ENCODE data around the gene ACP4.
"Not testable (repeated sequence)": the region's sequence is repeated elsewhere in the genome, so short reads cannot be mapped to it uniquely, and the experiment has no call there.

The ACP4 gene

GRCh38 chr19:50797429-50797780 is 7.2 kb downstream of the ACP4 start:
- no peak for DNase-seq (ENCODE audit: low read depth)

DNA sequence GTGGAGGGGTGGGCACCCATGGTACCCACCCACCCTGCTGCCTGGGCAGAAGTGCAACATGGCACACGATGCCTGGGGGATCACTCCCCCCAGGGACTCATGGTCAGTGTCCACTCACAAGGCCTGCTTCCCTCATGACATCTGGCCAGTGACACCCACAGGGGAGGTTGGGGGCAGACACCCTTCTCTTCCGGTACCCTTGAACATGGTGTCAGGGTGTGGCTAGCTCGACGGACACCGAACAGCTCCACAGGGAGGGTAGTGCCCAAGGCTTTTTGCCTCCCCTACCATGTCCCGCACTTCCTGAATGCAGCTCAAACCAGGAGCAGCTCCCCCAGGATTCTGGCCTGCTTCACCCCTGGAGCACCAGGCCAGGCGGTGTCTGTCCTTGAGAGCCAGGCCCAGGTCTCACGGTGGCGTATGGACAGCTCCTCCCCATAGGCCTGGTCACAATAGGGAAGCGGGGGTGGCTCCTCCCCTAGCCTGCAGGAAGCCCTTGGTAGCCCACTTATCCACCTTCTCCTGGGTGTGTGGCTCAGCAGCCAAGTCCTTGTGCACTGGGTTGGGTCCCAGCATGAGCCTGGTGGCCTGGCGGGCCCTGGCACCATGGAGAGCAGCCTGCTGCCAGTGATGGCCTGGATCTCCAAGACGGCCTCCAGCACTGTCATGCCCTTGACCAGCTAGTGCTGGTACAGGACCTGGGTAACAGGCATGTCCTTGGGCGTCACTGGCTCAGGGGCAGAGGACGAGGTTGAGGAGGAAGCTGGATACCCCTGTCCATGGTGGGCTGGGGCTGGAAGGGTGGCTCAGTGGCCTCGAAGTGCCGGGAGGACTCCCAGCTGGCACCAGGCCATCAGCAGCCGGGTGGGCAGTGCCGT is 7.8 kb downstream of the ACP4 start:
- DNase-seq (ENCODE audit: low read depth): no peak

DNA sequence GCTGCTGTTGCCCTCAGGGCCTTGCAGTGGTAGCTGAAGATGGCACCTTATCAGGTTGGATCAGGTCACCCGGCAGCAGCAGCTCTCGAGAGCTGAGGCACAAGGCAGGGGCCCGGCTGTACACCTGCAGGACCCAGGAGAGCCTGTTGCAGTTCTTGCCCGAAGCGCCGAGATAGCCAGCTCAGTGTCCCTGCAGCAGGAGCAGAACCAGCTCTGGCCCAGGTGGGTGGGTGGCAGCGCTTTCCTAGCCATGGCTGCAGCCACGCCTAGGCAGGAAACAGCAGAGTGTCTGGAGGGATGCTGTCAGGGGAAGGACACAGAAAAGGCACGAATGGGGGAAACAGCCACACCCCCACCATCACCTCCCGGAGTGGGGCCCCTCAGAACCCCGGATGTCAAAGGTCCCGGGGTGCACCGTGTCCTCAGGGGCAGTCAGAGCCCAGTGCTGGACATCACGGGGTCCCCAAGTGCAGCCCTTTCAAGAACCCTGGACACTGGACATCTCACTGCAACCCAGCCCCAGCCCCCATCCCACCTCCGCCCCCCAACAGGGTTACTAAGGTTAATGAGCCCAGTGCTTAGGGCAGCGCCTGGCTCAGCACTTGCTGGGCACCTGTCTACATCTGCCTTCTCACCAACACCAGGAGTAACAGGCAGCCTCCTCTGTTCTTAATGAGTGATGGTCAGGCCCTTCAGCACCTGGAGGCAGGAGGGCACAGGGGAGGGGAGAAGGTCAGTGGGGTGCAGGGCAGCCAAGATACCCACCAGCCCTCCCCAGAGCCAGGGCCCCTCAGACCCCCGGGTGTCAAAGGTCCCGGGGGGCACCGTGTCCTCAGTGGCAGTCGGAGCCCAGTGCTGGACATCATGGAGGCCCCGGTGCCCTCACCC is 8.7 kb downstream of the ACP4 start:
- DNase-seq (ENCODE audit: low read depth): no peak

DNA sequence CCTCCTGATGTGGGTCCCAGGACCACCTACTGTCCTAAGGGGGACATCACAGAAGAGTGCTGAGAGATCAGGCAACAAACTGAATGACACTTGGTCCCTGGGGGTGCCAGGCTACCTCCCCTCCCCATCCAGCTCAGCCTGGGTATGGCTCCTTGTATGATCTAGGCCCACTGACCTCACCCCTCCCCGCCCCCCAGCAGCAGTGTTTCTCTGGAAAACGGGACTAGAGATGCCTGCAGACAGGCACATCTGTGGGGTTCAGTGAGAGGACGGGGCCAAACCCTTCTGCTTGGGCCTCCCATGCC is 9.3 kb downstream of the ACP4 start:
- no peak for DNase-seq (ENCODE audit: low read depth)

DNA sequence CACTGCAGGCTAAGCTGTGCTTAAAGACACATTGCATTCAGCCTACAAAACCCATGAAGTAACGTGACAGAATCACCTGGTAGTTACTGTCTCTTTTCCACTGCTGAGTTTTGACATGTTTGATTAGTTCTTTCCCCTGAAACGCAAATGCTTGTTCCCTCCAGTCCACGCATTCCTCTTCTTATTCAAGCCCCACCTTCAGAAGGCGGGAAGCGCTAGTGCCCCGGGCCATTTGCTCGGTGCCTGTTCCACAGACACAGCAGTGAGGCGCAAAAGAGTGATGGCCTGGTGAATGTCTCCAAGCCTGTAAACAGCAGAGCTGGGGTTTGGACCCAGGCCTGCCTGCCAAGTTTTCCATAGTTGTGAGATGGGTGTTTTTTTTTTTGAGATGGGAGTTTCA is 10.9 kb downstream of the ACP4 start:
- DNase-seq (ENCODE audit: low read depth): no peak

GRCh38 chr19:50803633-50804419 is 13.6 kb downstream of the ACP4 start:
- DNase-seq (ENCODE audit: low read depth): no peak

- peak; percentile 98 for DNase-seq (ENCODE audit: low read depth)
Measured at GRCh38 chr19:50804420-50805272, 14.4 kb downstream of the ACP4 start.

- DNase-seq (ENCODE audit: low read depth): no peak
Measured at GRCh38 chr19:50808856-50809255, 18.6 kb downstream of the ACP4 start.

DNA sequence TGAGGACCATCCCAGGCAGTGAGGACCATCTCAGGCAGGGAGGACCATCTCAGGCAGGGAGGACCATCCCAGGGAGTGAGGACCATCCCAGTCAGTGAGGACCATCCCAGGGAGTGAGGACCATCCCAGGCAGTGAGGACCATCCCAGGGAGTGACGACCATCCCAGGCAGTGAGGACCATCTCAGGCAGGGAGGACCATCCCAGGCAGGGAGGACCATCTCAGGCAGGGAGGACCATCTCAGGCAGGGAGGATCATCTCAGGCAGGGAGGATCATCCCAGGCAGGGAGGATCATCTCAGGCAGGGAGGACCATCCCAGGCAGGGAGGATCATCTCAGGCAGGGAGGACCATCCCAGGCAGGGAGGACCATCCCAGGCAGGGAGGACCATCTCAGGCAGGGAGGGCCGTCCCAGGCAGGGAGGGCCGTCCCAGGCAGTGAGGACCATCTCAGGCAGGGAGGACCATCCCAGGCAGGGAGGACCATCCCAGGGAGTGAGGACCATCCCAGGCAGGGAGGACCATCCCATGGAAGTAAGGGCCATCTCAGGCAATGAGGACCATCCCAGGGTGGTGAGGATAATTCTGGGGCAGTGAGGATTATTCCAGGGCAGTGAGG is 21.5 kb downstream of the ACP4 start:
- not testable (repeated sequence) for DNase-seq (ENCODE audit: low read depth)

GRCh38 chr19:50812474-50812873 is 22.3 kb downstream of the ACP4 start:
- no peak for DNase-seq (ENCODE audit: low read depth)

DNA sequence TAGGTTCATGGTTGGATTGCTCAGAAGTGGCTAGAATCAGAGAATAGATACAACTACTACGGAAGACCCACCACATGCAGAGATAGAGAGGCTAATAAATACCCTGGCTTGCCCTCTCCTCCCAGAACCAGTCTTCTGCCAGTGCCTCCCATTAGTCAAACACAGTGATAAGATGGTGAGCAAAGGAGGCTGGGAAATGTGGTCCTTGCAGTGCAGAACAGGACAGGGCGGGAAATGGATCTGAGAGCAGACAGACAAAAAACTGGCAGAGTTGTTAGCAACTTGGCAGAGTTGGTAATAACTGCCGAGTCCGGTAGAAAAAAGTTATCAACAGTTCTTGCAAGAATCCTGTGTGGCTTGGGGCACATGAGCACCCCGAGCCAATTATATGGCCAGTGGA is 24.7 kb downstream of the ACP4 start:
- DNase-seq (ENCODE audit: low read depth): no peak

- DNase-seq (ENCODE audit: low read depth): no peak
Measured at GRCh38 chr19:50815439-50815838, 25.2 kb downstream of the ACP4 start.

DNA sequence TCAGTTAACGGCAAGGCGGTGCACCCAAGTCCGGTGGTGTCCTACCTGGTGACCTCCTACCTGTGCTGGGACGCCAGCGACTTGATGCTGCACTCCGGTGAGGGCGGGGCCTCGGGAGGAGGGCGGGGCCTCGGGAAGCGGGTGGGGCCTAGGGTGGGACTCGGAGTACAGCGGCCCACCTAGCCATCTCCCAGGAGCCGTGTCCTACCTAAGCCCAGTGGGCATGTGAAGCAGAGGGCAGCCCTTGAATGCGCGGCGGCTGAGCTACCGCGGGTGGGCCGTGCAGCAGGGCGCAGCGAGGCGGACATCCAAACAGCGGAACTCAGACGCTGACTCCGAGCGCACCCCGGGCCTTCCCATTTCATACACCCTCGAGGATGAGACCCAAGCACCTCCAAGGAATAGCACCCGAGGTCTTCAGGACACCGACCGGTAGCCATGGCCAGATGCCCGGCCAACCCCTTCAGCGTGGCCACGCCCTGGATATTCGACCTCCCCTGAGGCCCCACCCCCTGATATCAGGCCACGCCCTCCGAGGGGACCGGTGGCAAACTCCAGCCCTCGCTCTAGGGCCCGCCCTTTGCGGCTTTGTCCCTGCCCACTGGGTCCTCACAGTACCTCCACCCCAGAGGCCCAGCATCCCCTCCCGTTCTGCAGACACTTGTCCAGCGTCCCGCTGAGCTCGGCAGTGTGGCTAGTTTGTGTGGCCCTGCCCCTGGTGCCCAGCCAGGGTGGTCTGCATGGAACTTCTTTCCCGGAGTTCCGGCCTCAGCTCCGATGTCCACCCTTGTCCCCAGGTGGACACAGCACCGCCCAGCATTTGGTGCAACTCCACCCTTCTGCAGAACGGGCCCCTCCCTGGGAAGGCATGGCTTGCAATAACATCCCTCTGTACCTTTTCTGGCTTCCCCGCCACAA is 28.0 kb downstream of the ACP4 start:
- DNase-seq (ENCODE audit: low read depth): no peak

DNA sequence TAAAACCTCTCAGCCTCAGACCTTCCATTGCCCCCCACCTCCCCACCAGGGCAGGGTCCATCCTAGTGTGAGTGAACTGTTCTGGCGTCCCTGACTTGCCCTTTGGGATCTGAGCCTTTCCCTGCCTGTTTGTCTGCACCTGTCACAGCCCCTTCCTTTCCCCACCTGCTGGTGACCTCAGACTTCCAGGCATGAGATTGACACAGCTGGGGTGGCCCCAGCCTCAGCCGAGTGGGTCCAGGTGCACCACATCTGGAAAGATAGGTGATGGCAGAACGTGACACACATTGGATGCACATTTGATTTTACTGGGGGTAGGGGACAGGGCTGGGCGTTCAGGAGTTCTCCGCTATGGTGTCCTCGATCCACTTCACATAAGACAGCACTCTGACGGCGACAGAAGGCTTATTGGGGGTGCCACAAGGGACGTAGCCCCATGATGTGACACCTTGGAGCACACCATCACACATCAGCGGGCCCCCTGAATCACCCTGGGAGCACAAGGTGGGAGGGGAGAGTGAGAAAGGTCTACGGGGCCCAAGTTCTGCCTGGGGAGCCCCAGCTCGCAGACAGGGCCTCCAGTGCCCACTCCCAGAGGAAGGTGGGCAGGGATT is 28.8 kb downstream of the ACP4 start:
- no peak for DNase-seq (ENCODE audit: low read depth)

DNA sequence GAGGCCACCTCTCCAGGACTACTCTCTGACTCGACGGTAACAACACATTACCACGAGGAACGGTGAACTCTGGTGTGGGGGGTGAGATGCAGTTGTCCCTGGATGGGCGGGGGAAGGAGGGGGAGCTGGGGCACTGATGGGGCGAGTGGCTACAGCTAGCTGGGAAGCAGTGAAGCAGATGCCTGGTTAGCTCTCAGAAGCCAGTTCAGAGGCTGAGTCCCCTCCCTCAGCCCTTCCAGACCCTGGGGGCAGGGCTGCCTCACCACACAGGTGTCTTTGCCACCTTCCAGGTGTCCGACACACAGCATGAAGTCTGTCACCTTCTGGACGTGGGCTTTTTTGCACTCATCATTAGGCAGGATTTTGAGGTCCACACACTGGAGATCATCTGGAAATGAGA is 29.4 kb downstream of the ACP4 start:
- DNase-seq (ENCODE audit: low read depth): no peak

DNA sequence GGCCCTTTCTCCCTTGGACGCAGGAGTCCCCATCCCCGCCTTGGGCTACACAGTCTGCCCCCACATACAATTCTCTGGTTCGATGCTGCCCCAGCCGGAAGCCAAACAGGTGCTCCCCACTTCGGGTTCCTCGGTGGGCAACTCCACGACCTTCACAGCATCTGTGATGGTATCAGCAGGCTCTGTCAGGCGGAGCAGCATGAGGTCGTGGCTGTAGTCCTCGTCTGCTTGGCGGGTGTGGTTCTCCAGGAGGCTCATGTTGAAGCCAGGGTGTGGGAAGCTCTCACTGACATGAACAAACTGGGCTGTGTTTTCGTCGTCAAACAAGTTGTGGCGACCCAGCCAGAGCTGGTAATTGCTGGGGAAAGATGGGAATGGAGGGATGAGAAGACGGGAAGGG is 29.9 kb downstream of the ACP4 start:
- no peak for DNase-seq (ENCODE audit: low read depth)

DNA sequence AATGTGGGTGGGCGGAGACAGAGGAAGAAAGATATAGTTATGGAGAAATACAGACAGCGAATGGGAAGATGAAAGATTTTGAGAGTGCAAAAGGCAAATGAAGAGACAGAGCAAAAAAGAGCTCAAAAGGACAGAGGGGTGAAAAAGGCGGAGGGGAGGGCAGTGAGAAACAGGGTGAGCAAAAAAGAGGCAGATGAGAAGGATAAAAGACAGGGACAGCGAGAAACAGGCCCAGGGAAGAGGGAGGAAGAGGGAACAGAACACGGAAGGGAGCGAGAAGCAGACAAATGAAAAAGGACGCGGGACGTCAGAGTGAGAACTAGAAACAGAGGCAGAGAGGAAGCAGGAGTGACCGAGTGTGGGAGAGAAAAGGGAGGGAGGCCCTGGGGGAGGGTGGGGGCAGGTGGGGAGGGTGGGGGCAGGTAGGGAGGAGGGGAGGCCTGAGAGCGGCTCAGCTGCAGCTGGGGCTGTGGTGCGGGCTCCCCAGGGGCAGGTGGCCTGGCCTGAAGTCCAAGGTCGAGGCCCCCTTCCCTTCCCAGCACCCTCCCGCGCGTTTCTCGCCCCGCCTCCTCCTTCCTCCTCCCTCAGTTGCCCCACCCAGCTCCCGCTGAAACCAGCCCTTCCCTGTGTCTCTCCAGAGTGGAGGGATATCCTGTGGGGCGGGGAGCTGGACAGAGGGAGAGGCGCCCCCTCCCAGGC is 30.5 kb downstream of the ACP4 start:
- no peak for DNase-seq (ENCODE audit: low read depth)

DNA sequence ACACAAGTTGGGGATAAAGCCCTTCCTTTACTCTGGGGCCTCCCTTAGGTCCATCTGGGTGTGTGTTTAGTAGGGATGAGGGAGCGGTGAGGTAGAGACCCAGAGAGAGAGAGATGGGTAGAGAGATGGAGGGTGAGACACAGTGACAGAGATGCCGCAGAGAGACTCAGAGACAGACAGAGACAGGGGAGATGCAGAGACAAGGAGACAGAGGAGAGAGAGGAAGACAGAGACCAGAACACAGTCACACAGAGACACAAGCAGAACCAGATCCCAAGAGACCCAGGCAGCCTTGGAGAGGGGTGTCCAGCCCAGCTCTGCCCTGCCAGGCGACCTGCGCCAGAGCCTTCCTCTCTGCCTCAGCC is 31.0 kb downstream of the ACP4 start:
- DNase-seq (ENCODE audit: low read depth): no peak

GRCh38 chr19:50821622-50822021 is 31.4 kb downstream of the ACP4 start:
- no peak for DNase-seq (ENCODE audit: low read depth)

Data from stromal cell of bone marrow (primary cell).